Suppressor macrophage (primary cell): ENCODE measurements around the gene ADAT3.
"Not testable (repeated sequence)": the region's sequence is repeated elsewhere in the genome, so short reads cannot be mapped to it uniquely, and the experiment has no call there.

ENCODE experiments used
- DNase-seq, 4 experiments: peaks; one replicate each; pipeline ENCODE4 v3.0.0-alpha.2; 2020 to 2022

Gene ADAT3

DNA sequence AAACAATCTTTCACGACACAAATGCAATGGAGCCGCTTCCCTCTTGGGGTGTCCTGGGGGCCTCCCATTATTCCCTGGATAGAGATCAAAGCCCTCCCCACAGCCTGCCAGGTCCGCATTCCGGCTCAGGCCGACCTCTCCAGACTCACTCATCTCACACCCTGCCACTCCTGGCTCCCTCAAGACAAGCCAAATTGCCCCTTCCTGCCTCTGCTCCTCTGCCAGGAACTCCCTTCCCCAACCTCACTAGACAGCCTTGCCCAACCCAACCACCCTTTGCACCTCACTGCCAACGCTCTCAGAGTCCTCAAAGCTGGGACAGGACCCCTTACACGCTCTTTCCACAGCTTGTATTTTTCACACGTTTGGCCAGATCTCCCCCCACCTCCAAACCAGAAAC, 21.4 kb upstream of the ADAT3 start:
- peak in 1 of 4 experiments; percentile 28 for DNase-seq

DNA sequence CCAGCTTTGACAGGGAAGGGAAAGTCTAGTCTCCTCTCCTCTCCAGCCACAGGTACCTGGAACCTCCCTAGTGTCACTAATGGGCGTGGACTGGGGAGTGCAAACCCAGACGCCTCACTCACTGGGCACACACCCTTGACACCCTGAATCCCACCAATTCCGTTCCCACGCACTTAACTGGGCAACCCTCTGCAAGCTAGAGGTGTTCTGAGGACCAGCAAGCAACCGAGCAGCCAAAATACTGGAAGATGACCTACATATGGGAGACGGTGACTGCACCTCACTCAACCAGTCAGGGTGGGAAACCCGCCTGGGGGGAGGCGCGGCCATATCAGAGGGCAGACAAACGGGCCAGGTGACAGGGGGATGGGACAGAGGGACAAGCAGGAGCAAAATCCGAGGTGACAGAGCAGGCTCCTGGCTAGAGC, 20.9 kb upstream of the ADAT3 start:
- peak in 1 of 4 experiments; percentile 21 for DNase-seq

DNA sequence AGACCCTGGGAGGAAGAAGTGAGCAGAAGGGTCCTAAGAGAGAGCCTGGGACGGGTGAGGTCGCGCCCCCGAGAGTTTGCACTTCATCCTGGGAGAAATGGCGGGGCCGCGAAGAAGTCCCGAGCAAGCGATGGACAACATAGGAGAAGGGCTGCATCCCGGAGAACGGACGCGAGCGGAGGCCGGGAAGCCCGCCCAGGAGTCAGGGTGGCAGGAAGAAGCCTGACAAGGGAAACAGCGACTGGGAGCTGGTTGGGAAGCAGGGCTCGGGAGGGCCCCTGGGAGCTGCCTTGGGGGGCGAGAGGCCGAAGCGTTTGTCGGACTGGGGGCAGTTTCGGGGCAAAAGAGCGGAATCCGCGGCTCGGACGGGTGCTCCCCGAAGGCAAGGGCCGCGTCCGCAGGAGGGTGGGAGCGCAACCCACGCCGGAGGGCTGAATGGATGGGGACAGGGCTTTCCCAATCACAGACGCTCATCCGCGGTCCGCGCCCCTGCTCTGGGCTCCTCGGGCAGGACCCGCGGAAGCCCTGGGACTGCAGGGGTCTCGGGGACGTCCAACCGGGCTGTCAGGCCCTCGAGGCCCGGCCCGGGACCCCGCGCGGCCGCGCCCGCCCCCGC, 20.4 kb upstream of the ADAT3 start:
- peak in 2 of 4 experiments; percentile 26 to 37 for DNase-seq

DNA sequence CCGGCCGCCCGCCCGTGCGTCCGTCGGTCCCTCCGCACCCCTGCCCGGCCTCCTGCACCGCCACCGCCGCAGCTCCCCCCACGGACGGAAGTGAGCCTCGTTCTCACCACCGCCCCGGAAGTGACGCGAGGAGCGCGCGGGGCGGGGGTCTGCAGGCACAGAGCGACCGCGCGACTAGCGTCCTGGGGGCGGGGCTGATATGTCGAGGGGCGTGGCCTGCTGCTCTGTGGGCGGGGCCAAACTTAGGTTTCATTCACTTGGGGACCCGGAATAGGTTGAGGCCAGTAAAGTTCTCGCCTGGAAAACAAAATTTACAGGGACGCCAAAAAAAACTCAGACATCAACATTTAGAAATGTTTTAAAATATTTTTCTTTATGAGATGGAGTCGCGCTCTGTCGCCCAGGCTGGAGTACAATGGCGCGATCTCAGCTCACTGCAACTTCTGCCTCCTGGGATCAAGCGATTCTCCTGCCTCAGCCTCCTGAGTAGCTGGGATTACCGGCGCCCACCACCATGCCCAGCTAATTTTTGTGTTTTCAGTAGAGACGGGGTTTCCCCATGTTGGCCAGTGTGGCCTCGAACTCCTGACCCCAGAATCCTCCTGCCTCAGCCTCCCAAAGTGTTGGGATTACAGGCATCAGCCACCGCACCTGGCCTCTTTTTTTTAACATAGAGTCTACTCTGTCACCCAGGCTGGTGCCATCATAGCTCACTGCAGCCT, 19.6 kb upstream of the ADAT3 start, which contains the start of gene ABHD17A:
Gene ABHD17A (minus strand): TSS at position 99 of the 722 bp plus-strand sequence. CDS start 3,930 bp downstream, outside the sequence.
- peak; percentile 98 to 99 (median 99) for DNase-seq

DNA sequence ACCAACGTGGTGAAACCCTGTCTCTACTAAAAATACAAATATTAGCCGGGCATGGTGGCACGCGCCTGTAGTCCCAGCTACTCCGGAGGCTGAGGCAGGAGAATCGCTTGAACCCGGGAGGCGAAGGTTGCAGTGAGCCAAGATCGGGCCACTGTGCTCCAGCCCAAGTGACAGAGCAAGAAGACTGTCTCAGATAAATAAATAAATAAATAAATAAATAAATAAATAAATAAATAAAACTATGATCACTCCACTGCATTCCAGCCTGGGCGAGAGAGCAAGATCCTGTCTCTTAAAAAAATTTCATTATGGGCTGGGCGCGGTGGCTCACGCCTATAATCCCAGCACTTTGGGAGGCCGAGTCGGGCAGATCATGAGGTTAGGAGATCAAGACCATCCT, 18.8 kb upstream of the ADAT3 start:
- not testable (repeated sequence) for DNase-seq

DNA sequence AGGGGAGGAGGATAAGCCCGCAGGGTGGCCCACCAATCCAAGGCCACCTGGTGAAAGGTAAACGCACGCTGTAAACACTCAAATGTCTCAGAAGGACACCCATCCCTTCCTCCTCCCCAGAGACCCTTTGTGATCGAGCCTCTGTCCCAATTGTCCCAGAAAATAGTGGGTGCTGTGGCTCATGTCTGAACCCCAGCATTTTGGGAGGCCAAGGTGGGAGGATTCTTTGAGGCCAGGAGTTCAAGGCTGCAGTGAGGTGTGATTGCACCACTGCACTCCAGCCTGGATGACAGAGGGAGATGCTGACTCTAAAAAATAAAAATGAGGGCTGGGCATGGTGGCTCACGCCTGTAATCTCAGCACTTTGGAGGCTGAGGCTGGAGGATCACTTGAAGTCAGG, 16.8 kb upstream of the ADAT3 start:
- DNase-seq = no peak

DNA sequence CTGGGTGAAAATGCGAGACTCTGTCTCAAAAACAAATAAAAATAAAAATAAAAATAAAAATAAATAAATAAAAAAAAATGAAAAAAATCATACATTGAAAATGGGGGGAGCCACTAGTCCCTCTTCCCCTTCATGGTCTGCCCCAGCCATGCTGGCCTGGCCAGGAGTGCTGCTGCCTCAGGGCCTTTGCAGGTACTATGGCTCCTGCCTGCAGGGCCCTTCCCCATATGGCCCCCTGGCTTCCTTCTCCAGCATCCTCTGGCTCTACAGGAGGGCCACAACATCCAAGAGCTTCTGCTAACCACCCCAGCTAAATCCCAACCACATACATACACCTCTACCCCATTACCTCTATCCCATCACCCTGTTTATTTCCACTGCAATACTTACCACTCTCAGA, 15.3 kb upstream of the ADAT3 start:
- DNase-seq = no peak

DNA sequence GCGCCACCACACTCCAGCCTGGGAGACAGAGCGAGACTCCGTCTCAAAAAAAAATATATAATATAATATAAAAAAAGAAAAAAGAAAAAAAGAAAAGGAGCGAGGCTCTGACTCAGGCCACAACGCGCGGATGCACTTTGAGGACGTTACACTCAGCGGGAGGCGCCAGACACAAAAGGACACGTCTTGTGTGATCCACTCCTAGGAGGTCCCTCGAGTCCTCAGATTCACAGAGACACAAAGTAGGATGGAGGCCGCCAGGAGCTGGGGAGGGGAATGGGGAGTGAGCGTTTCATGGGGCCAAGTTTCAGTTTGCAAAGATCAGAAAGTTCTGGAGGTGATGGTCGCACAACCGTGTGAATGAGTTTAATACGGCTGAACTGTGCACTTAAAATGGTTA, 11.4 kb upstream of the ADAT3 start:
- peak in 2 of 4 experiments; percentile 19 to 22 for DNase-seq

DNA sequence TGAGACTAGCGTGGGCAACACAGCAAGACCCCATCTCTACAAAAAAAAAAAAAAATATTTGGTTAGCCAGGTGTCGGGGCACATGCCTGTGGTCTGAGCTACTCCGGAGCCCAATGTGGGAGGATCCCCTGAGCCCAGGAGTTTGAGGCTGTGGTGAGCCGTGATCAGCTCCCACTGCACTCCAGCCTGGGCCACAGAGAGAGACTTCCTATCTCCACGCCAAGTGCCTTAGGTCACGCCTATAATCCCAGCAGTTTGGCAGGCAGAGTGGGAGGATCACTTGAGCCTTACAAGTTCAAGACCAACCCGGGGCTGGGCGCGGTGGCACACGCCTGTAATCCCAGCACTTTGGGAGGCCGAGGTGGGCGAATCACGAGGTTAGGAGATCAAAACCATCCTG, 8.7 kb upstream of the ADAT3 start:
- peak in 3 of 4 experiments; percentile 52 to 64 (median 62) for DNase-seq

DNA sequence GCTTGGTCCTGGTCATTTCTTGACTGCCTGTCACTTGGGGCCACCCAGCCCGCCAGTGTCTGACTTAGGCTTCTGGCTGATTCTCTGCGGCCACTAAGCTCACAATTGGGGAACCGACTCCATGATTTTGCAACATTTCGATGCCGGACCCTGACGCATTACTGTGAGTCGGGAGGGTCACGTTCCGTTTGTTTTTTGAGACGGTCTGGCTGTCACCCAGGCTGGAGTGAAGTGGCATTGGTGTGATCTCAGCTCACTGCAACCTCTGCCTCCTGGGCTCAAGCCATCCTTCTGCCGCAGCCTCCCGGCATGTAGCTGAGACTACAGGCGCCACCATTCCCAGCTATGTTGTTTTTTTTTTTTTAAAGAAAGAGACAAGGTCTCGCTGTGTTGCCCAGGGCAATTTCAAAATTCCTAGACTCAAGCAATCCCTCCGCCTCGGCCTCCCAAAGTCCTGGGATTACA, 3.2 kb upstream of the ADAT3 start:
- DNase-seq = peak; percentile 95 to 99 (median 98)

DNA sequence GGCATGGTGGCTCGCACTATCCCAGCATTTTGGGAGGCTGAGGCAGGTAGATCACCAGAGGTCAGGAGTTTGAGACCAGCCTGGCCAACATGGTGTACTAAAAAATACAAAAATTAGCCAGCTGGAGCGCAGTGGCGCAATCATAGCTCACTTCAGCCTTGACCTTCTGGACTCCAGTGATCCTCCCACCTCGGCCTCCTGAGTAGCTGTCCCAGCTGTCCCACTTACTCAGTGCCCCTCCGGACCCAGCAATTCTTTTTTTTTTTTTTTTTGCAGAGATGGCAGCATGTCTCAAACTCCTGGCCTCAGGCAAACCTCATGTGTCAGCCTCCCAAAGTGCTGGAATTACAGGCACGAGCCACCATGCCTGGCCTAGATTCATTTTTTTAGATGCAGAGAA, 2.3 kb upstream of the ADAT3 start:
- peak in 1 of 4 experiments; percentile 26 for DNase-seq

DNA sequence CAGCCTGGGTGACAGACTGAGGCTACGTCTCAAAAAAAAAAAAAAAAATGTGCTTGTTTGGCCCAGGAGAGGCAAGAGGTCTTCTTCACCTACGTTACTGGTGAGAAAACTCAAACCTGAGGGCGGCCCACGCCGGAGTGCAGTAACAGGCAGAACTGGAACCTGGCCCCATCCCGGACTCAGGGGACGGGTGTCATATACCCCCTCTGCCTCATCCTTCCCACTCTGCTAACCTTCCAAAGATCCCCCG, 414 bp upstream of the ADAT3 start:
- no peak for DNase-seq

DNA sequence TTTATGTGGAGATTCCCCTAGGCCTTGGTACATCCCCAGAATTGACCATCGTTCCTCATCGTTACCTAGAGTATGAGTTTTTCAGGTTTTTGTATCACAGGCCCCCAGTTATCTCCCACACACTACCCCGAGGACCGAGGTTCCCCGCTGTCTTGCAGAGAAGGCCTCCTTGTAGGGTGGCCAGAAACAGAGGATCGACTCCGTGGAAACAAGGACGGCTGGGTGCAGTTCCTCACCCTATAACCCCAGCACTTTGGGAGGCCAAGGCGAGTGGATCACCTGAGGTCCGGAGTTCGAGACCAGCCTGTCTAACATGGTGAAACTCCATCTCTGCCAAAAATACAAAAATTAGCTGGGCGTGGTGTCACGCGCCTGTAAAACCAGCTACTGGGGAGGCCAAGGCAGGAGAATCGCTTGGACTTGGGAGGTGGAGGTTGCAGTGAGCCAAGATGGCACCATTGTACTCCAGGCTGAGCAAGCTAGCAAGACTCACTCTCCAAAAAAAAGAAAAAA, 720 bp downstream of the ADAT3 start:
- no peak for DNase-seq

DNA sequence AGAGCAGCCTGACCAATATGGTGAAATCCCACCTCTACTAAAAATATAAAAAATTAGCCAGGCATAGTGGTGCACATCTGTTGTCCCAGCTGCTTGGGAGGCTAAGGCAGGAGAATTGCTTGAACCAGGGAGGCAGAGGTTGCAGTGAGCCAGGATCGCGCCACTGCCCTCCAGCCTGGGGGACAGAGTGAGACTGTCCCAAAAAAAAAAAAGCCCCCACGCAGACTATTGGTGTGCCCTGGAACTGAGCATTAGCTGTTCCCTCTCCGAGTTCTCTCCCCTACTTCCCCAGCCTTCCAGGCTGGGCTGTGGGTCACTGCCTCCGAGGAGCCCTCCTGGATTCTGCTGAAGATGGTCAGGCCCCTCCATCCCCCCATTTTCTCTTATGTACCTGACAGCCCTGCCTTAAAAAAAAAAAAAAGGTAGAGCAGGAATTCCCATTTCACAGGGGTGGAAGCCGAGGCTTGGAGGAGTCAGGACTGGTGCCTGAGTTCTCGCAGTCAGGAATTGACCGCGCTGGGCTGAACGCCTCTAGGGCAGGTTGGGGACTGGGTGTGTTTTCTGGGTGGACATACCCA, 1.9 kb downstream of the ADAT3 start:
- DNase-seq = no peak

DNA sequence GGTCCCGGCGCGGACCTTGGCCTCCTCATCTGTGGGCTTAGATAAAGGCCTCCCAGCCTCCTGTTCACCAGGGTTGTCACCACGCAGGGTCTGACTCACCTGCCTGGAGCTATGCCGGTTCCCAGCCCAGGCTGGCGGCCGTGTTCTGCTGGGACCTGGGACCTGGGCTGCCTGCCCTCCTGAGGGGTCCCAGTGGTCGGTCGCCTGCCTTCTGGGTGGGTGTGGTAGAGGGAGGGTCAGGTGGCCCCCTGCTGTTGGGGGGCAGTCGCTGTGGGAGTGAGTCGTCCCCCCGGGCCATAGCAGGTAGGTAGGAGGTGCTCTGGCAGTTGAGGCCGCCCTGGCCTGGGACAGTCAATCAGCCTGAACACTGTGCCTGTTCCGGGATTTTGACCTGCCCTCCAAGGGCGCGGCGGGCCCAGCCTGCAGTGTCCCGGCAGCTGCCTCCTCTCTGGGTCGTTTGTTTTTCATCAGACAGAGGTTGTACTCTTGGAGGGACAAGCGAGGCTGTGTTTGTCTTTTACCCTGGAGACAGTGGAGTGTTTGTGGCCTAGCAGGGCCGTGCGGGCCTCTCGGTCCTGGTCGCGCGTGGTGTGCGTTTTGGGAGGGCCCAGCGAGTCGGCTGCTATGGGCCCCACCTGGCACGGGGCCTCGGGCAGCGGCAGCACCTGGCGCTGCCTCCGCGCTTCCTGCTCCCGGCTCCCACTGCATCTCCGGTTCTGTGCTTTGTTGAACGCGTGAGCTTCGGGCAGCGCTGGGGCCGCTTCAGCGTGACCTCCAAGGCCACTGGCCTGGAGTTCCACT, 2.6 kb downstream of the ADAT3 start:
- no peak for DNase-seq

DNA sequence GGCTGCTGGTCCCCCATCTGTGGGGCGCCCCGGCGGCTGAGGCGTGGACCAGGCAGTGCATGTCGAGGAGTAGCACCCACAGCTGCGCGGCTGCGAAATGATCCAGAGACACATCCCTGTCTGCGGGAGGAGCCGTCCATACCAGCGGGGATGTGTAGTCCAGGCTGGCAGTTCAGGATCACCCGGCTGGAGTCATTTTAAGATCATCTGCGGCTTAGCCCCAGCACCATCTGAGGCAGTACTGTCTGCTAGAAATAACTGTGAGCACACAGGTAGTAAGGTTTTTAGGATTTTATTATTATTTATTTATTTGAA, 3.1 kb downstream of the ADAT3 start:
- DNase-seq = no peak

DNA sequence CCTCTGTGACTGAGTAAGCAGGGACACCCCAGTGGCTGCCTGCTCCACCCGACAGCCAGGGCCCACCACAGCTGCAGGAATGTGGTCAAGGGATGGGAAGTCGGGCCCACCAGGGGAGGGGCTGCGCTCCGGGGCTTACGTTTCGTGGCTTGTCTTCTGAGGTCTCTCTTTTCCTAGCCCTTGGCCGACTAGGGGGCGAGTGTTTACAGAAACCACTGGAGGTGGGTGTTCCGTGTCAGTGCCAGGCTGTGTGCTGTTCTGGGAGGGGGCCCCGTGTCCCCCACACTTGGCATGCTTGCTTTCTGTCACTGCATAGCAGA, 4.5 kb downstream of the ADAT3 start:
- no peak for DNase-seq

DNA sequence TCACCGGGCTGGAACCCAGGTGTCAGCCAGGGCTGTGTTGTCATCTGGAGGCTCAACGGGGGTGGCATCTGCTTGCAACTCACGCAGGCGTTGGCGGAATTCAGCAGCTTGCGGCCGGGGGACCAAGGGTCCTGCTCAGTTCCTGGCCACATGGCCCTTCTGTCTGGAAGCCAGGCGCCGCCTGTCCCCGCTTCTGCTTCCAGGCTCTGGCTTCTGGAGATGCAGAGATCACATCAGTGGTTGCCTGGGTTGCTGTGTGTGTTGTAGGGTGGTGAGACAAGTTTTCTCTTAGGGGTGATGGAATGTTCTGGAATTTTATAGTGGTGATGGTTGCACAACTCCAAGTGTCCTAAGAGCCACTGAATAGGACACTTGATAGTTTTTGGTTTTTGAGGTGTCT, 5.0 kb downstream of the ADAT3 start:
- DNase-seq = peak in 1 of 4 experiments; percentile 10

DNA sequence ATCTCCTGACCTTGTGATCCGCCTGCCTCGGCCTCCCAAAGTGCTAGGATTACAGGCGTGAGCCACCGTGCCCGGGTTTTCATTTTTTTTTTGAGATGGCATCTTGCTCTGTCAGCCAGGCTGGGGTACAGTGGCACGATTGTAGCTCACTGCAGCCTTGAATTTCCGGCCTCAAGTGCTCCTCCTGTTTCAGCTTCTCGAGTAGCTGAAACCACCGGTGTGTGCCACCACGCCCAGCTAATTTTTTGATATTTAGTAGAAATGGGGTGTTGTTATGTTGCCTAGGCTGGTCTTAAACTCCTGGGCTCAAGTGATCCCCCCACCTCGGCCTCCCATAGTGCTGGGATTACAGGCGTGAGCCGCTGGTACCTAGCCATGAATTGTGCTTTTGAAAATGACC, 5.9 kb downstream of the ADAT3 start:
- no peak for DNase-seq

DNA sequence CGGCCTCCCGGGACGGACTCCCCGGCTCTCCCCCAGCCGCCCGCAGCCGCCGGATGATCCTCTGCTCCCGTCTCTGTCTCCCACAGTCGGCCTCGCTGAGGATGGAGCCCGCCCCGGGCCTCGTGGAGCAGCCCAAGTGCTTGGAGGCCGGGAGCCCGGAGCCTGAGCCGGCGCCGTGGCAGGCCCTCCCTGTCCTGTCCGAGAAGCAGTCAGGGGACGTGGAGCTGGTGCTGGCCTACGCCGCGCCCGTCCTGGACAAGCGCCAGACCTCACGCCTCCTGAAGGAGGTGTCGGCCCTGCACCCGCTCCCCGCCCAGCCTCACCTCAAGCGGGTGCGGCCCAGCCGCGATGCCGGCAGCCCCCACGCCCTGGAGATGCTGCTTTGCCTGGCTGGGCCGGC, 6.8 kb downstream of the ADAT3 start:
- no peak for DNase-seq

DNA sequence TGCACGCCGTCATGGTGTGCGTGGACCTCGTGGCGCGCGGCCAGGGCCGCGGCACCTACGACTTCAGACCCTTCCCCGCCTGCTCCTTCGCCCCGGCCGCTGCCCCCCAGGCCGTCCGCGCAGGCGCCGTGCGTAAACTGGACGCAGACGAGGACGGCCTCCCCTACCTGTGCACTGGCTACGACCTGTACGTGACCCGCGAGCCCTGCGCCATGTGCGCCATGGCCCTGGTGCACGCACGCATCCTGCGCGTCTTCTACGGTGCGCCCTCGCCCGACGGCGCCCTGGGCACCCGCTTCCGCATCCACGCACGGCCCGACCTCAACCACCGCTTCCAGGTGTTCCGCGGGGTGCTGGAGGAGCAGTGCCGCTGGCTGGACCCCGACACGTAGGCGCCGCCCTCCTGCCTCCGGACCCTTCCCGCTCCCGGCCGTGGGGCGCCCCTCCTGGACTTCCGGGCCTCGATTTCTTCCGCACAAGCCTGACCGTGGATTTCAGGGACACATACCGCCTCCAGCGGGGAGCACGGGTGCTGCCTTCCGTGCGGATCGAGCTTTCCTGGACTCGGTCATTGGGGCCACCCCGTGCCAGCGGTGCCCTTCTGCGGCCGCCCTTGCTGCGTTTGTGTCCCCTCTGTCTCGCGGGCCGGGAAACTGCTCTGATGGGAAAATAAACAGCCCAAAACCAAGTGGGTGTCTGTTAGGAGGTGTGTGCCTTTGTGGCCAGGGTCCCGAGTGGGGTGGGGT, 7.7 kb downstream of the ADAT3 start:
- DNase-seq = no peak

DNA sequence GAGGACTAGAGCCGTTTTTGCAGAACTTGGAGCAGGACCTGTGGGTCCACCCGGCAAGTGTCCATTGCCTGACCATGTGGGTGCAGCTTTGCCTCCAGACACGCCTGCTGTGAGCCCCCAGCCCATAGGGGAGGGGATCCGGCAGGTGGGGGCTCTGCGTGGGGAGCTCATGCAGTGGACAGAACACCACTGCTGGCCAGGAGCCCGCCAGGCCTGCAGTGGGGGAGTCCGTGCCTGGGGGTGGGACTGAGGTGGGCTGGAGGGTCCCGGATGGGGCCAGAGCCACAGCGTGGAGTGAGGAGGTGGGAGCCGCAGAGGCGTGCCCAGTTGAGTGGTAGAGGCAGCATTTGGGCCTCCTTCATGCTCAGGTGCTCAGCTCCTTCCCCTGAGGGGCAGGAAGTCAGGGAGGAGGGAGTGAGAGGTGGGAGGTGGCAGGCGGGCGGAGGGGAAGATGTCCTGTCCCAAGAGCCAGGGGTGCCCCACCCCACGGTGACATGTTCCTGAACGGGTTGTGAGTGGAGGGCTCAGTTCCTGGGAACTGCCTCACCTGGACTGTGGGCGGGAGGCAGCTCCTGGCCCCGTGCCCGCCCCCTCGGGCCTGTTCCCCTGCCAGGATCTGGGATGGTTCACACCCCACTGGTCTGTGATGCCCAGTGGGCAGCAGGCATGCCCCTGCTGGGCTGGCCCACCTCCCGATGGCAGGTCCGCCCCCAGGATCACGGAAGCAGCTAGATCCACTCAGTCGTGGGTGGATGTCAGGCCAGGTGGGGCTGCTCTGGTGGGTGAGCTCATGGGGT, 8.8 kb downstream of the ADAT3 start:
- no peak for DNase-seq
